CD4-positive, CD25-positive, alpha-beta regulatory T cell (primary cell): ENCODE results near the gene KPTN. TPM values are rescaled to one million over a fixed set of nuclear protein-coding genes. Genes with fewer than 3 reads are reported as not detected.

Experiments used
- ATAC-seq, 2 donors: fragments of 150-1000 bp; cut with Tn5 transposase; one replicate each; pipeline ENCODE4 v1.10.0; 2021; ENCODE audit warnings: low read depth in 2 of 2, moderate number of reproducible peaks in 2 of 2, moderate library complexity in 1 of 2
- DNase-seq, 3 donors: peaks; one replicate each; pipeline versions ENCODE4 v3.0.0 to v3.0.0-alpha.2; 2012 to 2022; ENCODE audit warnings: mixed read lengths in 1 of 3
- H3K27ac ChIP-seq: one replicate; pipeline ENCODE4 v1.7.0; 2013; ENCODE audit warnings: mild to moderate bottlenecking, low read length; ENCODE audit not compliant: insufficient read depth, poor library complexity, severe bottlenecking
- H3K27me3 ChIP-seq: one replicate; pipeline ENCODE4 v1.7.0; 2013; ENCODE audit warnings: low read length; ENCODE audit not compliant: control insufficient read depth, insufficient read depth
- H3K36me3 ChIP-seq: one replicate; pipeline ENCODE4 v1.7.0; 2013; ENCODE audit warnings: mild to moderate bottlenecking, low read length, moderate library complexity; ENCODE audit not compliant: control insufficient read depth, insufficient read depth
- H3K4me1 ChIP-seq: 2 replicates; pipeline ENCODE4 v1.7.0; 2013; ENCODE audit warnings: mild to moderate bottlenecking, low read length; ENCODE audit not compliant: insufficient read depth, control insufficient read depth, poor library complexity, severe bottlenecking
- H3K4me3 ChIP-seq: one replicate; pipeline ENCODE4 v1.7.0; 2013; ENCODE audit warnings: low read depth, mild to moderate bottlenecking, low read length, moderate library complexity
- H3K9me3 ChIP-seq, 2 experiments: 1 replicate in 1 of 2; 2 replicates in 1 of 2; pipeline ENCODE4 v1.7.0; 2013; ENCODE audit warnings: low read length in 2 of 2, mild to moderate bottlenecking in 1 of 2, moderate library complexity in 1 of 2; ENCODE audit not compliant: control insufficient read depth in 2 of 2
- H3K27ac Mint-ChIP-seq, 3 donors: one replicate each; pipeline ENCODE4 v1.8.0; 2020 to 2022; ENCODE audit warnings: mild to moderate bottlenecking in 3 of 3, mixed read lengths in 3 of 3, moderate library complexity in 2 of 3
- H3K27me3 Mint-ChIP-seq: one replicate; pipeline ENCODE4 v1.8.0; 2022; ENCODE audit warnings: mild to moderate bottlenecking, mixed read lengths
- H3K36me3 Mint-ChIP-seq: one replicate; pipeline ENCODE4 v1.8.0; 2020; ENCODE audit warnings: mixed read lengths
- H3K4me1 Mint-ChIP-seq, 4 donors: one replicate each; pipeline ENCODE4 v1.8.0; 2020 to 2022; ENCODE audit warnings: mixed read lengths in 4 of 4, mild to moderate bottlenecking in 1 of 4
- H3K4me3 Mint-ChIP-seq, 4 donors: one replicate each; pipeline ENCODE4 v1.8.0; 2020 to 2022; ENCODE audit warnings: mild to moderate bottlenecking in 4 of 4, mixed read lengths in 4 of 4, moderate library complexity in 3 of 4
- H3K9me3 Mint-ChIP-seq, 7 donors: one replicate each; pipeline ENCODE4 v1.8.0; 2020 to 2022; ENCODE audit warnings: mixed read lengths in 7 of 7, mild to moderate bottlenecking in 3 of 7, moderate library complexity in 2 of 7
- polyA plus RNA-seq, 4 donors: library from polyadenylated mRNA; unstranded; fragments of 300-500 nt; fragmentation: Illumina TruSeq; gene quantifications; one replicate each; pipeline ENCODE4 v1.2.3, GENCODE V29; 2021
- total RNA-seq: library from RNA; stranded (reverse); gene quantifications from one replicate; pipeline ENCODE4 v1.2.3, GENCODE V29; 2022

KPTN gene
- total and polyA plus RNA-seq, 5 donors from 2014 or later, result 2.7 to 6.2 (median 3.8) TPM

- Histone ChIP-seq H3K36me3 (peaks cover 3% of the 10 kb centered on the region), H3K27ac (no peak overlapping the region), H3K27me3 (no peaks in the 10 kb centered on the region), H3K4me1 (peaks cover 53% of the 10 kb centered on the region), H3K9me3 (no peaks in the 10 kb centered on the region), H3K4me3 (no peak overlapping the region)
- Mint-ChIP-seq H3K27ac (peak overlapping the region in 2 of 3 donors; percentile 26 to 98), H3K4me3 (peak overlapping the region in 3 of 4 donors; percentile 38 to 99 (median 99)), H3K4me1 (peaks cover 17 to 81% (median 55%) of the 10 kb centered on the region in 4 donors), H3K36me3 (peaks cover 5% of the 10 kb centered on the region), H3K27me3 (peaks cover 7% of the 10 kb centered on the region), H3K9me3 (peaks cover 0 to 2% (median 0%) of the 10 kb centered on the region in 7 donors)
- DNase-seq (no peak), ATAC-seq (no peak)
Observed at GRCh38 chr19:47511681-47512080, 27.7 kb upstream of the KPTN start.

GRCh38 chr19:47511128-47511517 is 27.1 kb upstream of the KPTN start:
- ATAC-seq (no peak), DNase-seq (no peak)
- peaks cover 17 to 76% (median 50%) of the 10 kb centered on the region in 4 donors for H3K4me1 Mint-ChIP-seq
- H3K27me3 Mint-ChIP-seq, result peaks cover 7% of the 10 kb centered on the region
- H3K9me3 Mint-ChIP-seq, result peaks cover 0 to 2% (median 0%) of the 10 kb centered on the region in 7 donors
- peak overlapping the region in 1 of 3 donors; percentile 26 for H3K27ac Mint-ChIP-seq
- Histone ChIP-seq H3K27me3 (no peaks in the 10 kb centered on the region), H3K9me3 (no peaks in the 10 kb centered on the region), H3K27ac (no peak overlapping the region), H3K4me3 (no peak overlapping the region), H3K4me1 (peaks cover 52% of the 10 kb centered on the region), H3K36me3 (peaks cover 8% of the 10 kb centered on the region)
- peaks cover 5% of the 10 kb centered on the region for H3K36me3 Mint-ChIP-seq
- peak overlapping the region in 3 of 4 donors; percentile 5 to 99 (median 38) for H3K4me3 Mint-ChIP-seq

- Histone ChIP-seq H3K27ac (no peak overlapping the region), H3K9me3 (no peaks in the 10 kb centered on the region), H3K36me3 (peaks cover 8% of the 10 kb centered on the region), H3K4me3 (no peak overlapping the region), H3K27me3 (no peaks in the 10 kb centered on the region), H3K4me1 (peaks cover 47% of the 10 kb centered on the region)
- Mint-ChIP-seq H3K9me3 (peaks cover 0 to 2% (median 0%) of the 10 kb centered on the region in 7 donors), H3K4me1 (peaks cover 15 to 73% (median 46%) of the 10 kb centered on the region in 4 donors), H3K27ac (peak overlapping the region in 1 of 3 donors; percentile 52), H3K36me3 (peaks cover 5% of the 10 kb centered on the region), H3K27me3 (peaks cover 7% of the 10 kb centered on the region), H3K4me3 (peak overlapping the region in 3 of 4 donors; percentile 61 to 99 (median 68))
- DNase-seq (no peak), ATAC-seq (no peak)
Observed at GRCh38 chr19:47510516-47511127, 26.6 kb upstream of the KPTN start.

GRCh38 chr19:47509973-47510372 is 26.0 kb upstream of the KPTN start:
- peaks cover 45% of the 10 kb centered on the region for H3K4me1 ChIP-seq
- H3K4me3 Mint-ChIP-seq, result peak overlapping the region in 3 of 4 donors; percentile 61 to 99 (median 68)

GRCh38 chr19:47509170-47509847 is 25.3 kb upstream of the KPTN start:
- DNase-seq (no peak), ATAC-seq (no peak)
- H3K27me3 ChIP-seq, result no peaks in the 10 kb centered on the region
- H3K4me1 Mint-ChIP-seq, result peaks cover 11 to 63% (median 40%) of the 10 kb centered on the region in 4 donors
- H3K4me1 ChIP-seq, result peaks cover 39% of the 10 kb centered on the region
- H3K9me3 ChIP-seq, result no peaks in the 10 kb centered on the region
- no peak overlapping the region for H3K4me3 ChIP-seq
- peak overlapping the region in 2 of 3 donors; percentile 67 to 71 for H3K27ac Mint-ChIP-seq
- peak overlapping the region in 2 of 4 donors; percentile 11 to 99 for H3K4me3 Mint-ChIP-seq
- H3K27ac ChIP-seq, result no peak overlapping the region
- no peaks in the 10 kb centered on the region for H3K27me3 Mint-ChIP-seq
- H3K36me3 ChIP-seq, result peaks cover 8% of the 10 kb centered on the region
- H3K9me3 Mint-ChIP-seq, result peaks cover 0 to 2% (median 0%) of the 10 kb centered on the region in 7 donors
- peaks cover 11% of the 10 kb centered on the region for H3K36me3 Mint-ChIP-seq

More at GRCh38 chr19:47509973-47510372, 26.0 kb upstream of the KPTN start:
- no peaks in the 10 kb centered on the region for H3K9me3 ChIP-seq
- Mint-ChIP-seq H3K27ac (peak overlapping the region in 1 of 3 donors; percentile 67), H3K9me3 (peaks cover 0 to 2% (median 0%) of the 10 kb centered on the region in 7 donors), H3K27me3 (peaks cover under 1% of the 10 kb centered on the region), H3K4me1 (peaks cover 11 to 68% (median 43%) of the 10 kb centered on the region in 4 donors), H3K36me3 (peaks cover 6% of the 10 kb centered on the region)
- no peaks in the 10 kb centered on the region for H3K27me3 ChIP-seq
- peaks cover 8% of the 10 kb centered on the region for H3K36me3 ChIP-seq
- H3K27ac ChIP-seq, result no peak overlapping the region
- no peak for ATAC-seq
- no peak overlapping the region for H3K4me3 ChIP-seq
- no peak for DNase-seq

- Histone ChIP-seq H3K9me3 (no peaks in the 10 kb centered on the region), H3K36me3 (peaks cover 9% of the 10 kb centered on the region)
- ATAC-seq, result no peak
Observed at GRCh38 chr19:47508721-47509120, 24.7 kb upstream of the KPTN start.

GRCh38 chr19:47507924-47508553 is 24.0 kb upstream of the KPTN start:
- Histone ChIP-seq H3K4me1 (peaks cover 27% of the 10 kb centered on the region), H3K36me3 (peaks cover 16% of the 10 kb centered on the region), H3K4me3 (no peak overlapping the region), H3K27me3 (no peaks in the 10 kb centered on the region), H3K9me3 (no peaks in the 10 kb centered on the region), H3K27ac (no peak overlapping the region)
- Mint-ChIP-seq H3K9me3 (peaks cover 0 to 2% (median 0%) of the 10 kb centered on the region in 7 donors), H3K4me1 (peaks cover 11 to 51% (median 32%) of the 10 kb centered on the region in 4 donors), H3K36me3 (peaks cover 11% of the 10 kb centered on the region), H3K27ac (no peak overlapping the region), H3K4me3 (no peak overlapping the region), H3K27me3 (no peaks in the 10 kb centered on the region)
- ATAC-seq (no peak), DNase-seq (no peak)

More at GRCh38 chr19:47508721-47509120, 24.7 kb upstream of the KPTN start:
- H3K4me3 Mint-ChIP-seq, result peak overlapping the region in 1 of 4 donors; percentile 99
- H3K9me3 Mint-ChIP-seq, result peaks cover 0 to 2% (median 0%) of the 10 kb centered on the region in 7 donors
- no peak for DNase-seq
- no peak overlapping the region for H3K27ac ChIP-seq
- H3K27ac Mint-ChIP-seq, result no peak overlapping the region
- H3K27me3 Mint-ChIP-seq, result no peaks in the 10 kb centered on the region
- peaks cover 11 to 58% (median 37%) of the 10 kb centered on the region in 4 donors for H3K4me1 Mint-ChIP-seq
- no peaks in the 10 kb centered on the region for H3K27me3 ChIP-seq
- H3K4me1 ChIP-seq, result peaks cover 34% of the 10 kb centered on the region
- peaks cover 11% of the 10 kb centered on the region for H3K36me3 Mint-ChIP-seq
- no peak overlapping the region for H3K4me3 ChIP-seq
